HUES6 (cell line): ENCODE results near the gene IQCE.

Source experiments
- H3K27ac ChIP-seq: 2 replicates; pipeline ENCODE4 v1.7.0; 2013; ENCODE audit warnings: low read depth, mild to moderate bottlenecking, low read length, inconsistent platforms
- H3K27me3 ChIP-seq: 2 replicates; pipeline ENCODE4 v1.6.1; 2013; ENCODE audit warnings: low read length; ENCODE audit not compliant: control insufficient read depth, insufficient read depth
- H3K36me3 ChIP-seq: 2 replicates; pipeline ENCODE4 v1.6.1; 2013; ENCODE audit warnings: low read length; ENCODE audit not compliant: control insufficient read depth, insufficient read depth
- H3K4me1 ChIP-seq: 2 replicates; pipeline ENCODE4 v1.6.1; 2013; ENCODE audit warnings: low read length; ENCODE audit not compliant: control insufficient read depth, insufficient read depth
- H3K4me3 ChIP-seq: 2 replicates; pipeline ENCODE4 v1.5.1; 2013; ENCODE audit warnings: low read depth, low read length
- H3K9ac ChIP-seq: one replicate; pipeline ENCODE4 v1.6.1; 2013; ENCODE audit warnings: mild to moderate bottlenecking, low read length
- H3K9me3 ChIP-seq: 2 replicates; pipeline ENCODE4 v1.6.1; 2013; ENCODE audit warnings: low read depth, low read length; ENCODE audit not compliant: control insufficient read depth, insufficient read depth

The IQCE gene

DNA sequence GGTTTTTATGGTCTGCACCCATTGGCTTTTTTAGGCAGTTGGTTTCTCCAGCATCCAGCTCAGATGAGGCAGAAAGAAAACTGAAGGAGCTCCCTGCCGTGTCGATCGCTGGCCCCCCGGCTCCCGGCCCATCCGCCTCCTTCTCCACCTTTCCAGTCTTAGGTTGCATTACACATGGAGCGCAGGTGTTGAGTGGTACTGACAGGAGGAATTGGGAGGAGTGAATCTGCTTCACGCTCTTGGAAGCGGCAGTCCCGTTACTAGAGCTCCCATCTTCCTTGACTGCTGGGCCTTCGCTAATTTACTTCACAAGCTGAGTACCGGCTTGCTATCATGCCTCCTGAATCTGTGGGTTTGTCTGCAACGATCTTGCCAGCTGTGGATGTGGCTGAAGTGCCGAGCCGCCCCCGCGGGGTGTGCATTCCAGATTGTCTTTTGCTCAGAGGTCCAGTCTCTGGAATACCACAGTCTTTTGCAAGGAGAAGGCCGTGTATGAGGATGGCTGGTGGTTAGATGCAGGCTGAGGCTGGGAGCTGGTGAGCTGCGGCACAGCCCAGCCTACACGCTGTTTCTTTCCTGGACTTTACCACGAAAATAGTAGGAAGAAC is 17.1 kb downstream of the IQCE start:
- Histone ChIP-seq H3K36me3 (no peaks in the 10 kb centered on the region), H3K4me1 (no peaks in the 10 kb centered on the region), H3K27ac (no peak overlapping the region), H3K9me3 (no peaks in the 10 kb centered on the region), H3K9ac (no peak overlapping the region), H3K4me3 (no peak overlapping the region), H3K27me3 (no peaks in the 10 kb centered on the region)

DNA sequence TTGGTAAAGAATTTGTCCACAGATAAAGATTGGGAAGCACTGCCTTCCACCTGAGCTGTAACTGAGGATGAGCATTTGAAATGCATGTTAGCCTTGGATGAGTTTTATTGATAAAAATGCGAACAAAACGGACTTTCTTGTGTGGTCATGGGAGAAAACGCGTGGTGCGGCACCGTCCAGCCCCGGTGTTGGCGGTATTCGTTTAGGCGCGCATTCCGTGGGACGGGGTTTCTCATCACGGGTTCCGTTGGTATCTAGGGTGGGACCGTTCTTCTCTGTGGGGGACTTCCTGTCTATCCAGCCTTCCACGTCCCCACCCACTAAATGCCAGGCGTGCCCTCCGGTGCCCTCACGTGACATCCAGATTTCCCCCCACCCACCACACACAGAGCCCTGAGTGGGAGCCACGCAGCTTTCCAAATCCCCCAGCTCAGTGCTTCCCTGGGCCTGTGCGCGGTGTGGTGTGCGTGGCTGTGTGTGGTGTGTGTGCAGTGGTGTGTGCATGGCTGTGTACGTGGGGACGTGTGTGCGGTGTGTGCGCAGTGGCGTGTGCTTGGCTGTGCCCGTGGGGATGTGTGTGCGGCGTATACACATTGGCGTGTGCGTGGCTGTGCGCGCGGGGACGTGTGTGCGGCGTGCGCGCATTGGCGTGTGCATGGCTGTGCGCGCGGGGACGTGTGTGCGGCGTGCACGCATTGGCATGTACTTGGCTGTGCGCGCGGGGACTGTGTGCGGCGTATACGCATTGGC is 18.1 kb downstream of the IQCE start:
- Histone ChIP-seq H3K36me3 (no peaks in the 10 kb centered on the region), H3K9me3 (no peaks in the 10 kb centered on the region), H3K9ac (no peak overlapping the region), H3K4me3 (no peak overlapping the region), H3K27ac (no peak overlapping the region), H3K4me1 (no peaks in the 10 kb centered on the region), H3K27me3 (no peaks in the 10 kb centered on the region)

DNA sequence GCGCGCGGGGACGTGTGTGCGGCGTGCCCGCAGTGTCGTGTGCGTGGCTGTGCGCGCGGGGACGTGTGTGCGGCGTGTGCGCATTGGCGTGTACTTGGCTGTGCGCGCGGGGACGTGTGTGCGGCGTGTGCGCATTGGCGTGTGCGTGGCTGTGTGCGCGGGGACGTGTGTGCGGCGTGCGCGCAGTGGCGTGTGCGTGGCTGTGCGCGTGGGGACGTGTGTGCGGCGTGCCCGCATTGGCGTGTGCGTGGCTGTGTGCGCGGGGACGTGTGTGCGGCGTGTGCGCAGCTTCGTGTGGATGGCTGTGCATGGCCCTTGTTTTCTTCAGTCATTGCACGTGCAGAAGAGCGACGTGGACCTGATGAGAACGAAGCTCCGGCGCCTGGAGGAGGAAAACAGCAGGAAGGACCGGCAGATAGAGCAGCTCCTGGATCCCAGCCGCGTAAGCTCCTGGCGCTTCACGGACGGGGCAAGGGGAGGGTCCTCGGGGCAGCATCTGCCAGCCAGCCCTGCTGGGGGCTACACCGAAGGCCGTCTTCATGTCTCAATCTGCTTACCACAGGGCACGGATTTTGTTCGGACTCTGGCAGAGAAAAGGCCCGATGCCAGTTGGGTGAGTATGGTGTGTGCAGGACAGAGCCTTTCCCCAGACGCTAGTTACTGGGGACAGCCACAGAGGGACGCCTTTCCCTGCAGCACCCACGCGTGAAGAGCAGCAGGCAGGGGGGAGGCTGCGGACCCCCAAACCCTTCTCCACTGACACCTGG is 19.3 kb downstream of the IQCE start:
- H3K9me3 ChIP-seq, result no peaks in the 10 kb centered on the region
- H3K9ac ChIP-seq, result no peak overlapping the region
- H3K4me3 ChIP-seq, result no peak overlapping the region
- no peaks in the 10 kb centered on the region for H3K4me1 ChIP-seq
- no peak overlapping the region for H3K27ac ChIP-seq
- H3K36me3 ChIP-seq, result no peaks in the 10 kb centered on the region
- no peaks in the 10 kb centered on the region for H3K27me3 ChIP-seq

- Histone ChIP-seq H3K4me3 (no peak overlapping the region), H3K4me1 (no peaks in the 10 kb centered on the region), H3K27ac (no peak overlapping the region), H3K36me3 (peaks cover 10% of the 10 kb centered on the region), H3K9me3 (no peaks in the 10 kb centered on the region), H3K9ac (no peak overlapping the region), H3K27me3 (no peaks in the 10 kb centered on the region)
These were observed 21.9 kb downstream of the IQCE start for GRCh38 chr7:2580636-2581035.

GRCh38 chr7:2582006-2582735 is 23.4 kb downstream of the IQCE start:
- no peaks in the 10 kb centered on the region for H3K4me1 ChIP-seq
- H3K27ac ChIP-seq, result no peak overlapping the region
- no peaks in the 10 kb centered on the region for H3K27me3 ChIP-seq
- H3K4me3 ChIP-seq, result no peak overlapping the region
- H3K9ac ChIP-seq, result no peak overlapping the region
- H3K36me3 ChIP-seq, result peaks cover 10% of the 10 kb centered on the region
- H3K9me3 ChIP-seq, result no peaks in the 10 kb centered on the region

GRCh38 chr7:2583798-2584580 is 25.2 kb downstream of the IQCE start:
- Histone ChIP-seq H3K9me3 (no peaks in the 10 kb centered on the region), H3K27me3 (no peaks in the 10 kb centered on the region), H3K27ac (no peak overlapping the region), H3K9ac (no peak overlapping the region), H3K4me1 (no peaks in the 10 kb centered on the region), H3K4me3 (no peak overlapping the region), H3K36me3 (peaks cover 10% of the 10 kb centered on the region)

DNA sequence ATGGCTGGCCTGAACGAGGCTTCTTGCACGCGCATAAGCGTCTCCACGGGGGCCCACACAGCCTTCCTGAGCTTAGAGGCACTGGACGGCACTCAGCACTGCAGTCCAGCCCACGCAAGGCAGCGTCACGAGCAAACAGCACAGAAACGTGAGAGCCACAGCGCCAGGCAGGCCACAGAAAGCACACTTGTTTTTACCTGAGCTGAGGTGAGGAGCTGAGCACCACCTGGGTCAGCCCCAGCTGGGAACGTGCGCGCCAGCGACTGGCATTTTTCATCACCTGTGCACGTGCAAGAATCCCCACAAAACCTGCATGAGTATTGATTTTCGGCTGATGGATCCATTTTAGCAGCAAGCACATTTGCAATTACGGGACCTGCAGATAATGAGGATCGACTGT is 26.7 kb downstream of the IQCE start:
- H3K4me1 ChIP-seq, result no peaks in the 10 kb centered on the region
- peaks cover 10% of the 10 kb centered on the region for H3K36me3 ChIP-seq
- no peaks in the 10 kb centered on the region for H3K9me3 ChIP-seq
- no peaks in the 10 kb centered on the region for H3K27me3 ChIP-seq
- no peak overlapping the region for H3K27ac ChIP-seq
- H3K9ac ChIP-seq, result no peak overlapping the region
- no peak overlapping the region for H3K4me3 ChIP-seq

DNA sequence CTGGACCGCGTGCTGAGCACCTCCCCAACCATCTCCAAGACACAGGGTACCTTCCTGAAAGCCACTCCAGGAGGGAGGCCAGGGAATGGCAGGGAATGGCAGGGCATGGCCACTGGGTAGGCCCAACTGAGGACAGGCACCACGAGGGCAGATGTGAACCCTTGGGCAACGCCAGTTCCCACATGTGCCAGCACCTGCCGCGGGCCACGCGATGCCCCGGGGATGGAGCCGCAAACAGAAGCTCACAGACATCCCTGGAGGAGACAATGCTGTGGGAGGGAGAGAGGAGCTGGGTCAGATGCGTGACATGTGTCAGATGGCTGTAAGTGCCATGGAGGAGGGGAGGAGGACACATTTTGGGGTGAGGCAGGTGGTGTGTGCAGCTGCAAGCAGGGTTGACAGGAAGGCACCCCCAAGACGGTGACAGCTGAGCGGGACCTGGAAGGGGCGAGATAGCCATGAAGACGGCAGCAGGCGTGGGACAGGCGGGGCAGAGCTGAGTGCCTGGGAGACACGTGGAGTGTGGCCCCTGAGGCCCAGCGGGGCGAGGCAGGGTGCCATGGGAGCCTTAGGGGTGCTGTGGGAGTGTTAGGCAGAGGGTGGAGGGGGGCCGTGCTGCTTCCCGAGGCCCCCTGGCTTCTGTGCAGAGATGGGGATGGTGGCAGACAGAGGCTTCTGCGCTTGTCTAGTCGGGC is 27.7 kb downstream of the IQCE start:
- H3K4me1 ChIP-seq, result no peaks in the 10 kb centered on the region
- H3K9ac ChIP-seq, result no peak overlapping the region
- H3K27me3 ChIP-seq, result no peaks in the 10 kb centered on the region
- H3K4me3 ChIP-seq, result no peak overlapping the region
- no peaks in the 10 kb centered on the region for H3K9me3 ChIP-seq
- H3K27ac ChIP-seq, result no peak overlapping the region
- peaks cover 10% of the 10 kb centered on the region for H3K36me3 ChIP-seq

DNA sequence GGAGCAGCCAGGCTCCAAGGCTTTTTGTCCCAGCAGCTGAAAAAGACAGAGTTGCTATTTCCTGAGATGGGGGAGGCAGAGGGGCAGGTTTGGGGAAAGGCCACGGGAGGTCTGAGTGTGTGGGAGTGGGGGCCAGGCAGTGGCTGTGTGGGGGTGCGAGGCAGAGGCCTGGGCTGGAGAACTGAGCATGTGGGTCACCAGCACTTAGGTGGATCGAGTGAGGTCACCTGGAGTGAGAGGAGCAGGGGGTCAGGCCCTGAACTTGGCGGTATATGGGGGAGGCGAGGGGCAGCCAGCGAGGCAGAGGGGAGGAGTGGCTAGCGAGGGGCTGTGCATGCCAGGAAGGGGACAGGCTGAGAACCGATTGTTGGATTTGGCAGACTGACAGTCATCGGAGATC is 28.4 kb downstream of the IQCE start:
- H3K4me1 ChIP-seq, result no peaks in the 10 kb centered on the region
- H3K4me3 ChIP-seq, result no peak overlapping the region
- no peak overlapping the region for H3K27ac ChIP-seq
- peaks cover 10% of the 10 kb centered on the region for H3K36me3 ChIP-seq
- H3K9me3 ChIP-seq, result no peaks in the 10 kb centered on the region
- no peaks in the 10 kb centered on the region for H3K27me3 ChIP-seq
- no peak overlapping the region for H3K9ac ChIP-seq

DNA sequence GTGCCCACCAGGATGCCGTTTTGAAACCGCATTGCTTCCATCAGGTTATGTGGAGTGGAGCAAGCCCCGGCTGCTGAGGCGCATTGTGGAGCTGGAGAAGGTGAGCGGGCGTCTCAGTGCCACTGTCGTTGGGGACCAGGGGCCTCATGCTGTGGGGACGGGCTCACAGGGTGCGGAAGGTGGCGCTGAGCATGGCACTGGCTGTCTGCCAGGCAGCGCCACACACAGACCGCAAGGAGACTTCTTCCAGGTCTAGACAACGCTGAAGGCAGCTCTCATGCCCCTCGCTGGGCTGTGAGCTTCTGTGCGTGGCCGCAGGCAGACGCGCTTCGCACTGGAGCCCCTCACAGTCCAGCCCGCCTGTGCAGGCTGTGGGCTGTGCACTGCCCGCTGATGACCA is 29.0 kb downstream of the IQCE start:
- no peaks in the 10 kb centered on the region for H3K27me3 ChIP-seq
- H3K36me3 ChIP-seq, result peaks cover 12% of the 10 kb centered on the region

More for the DNA sequence above, 29.0 kb downstream of the IQCE start:
- H3K4me3 ChIP-seq, result no peak overlapping the region
- no peaks in the 10 kb centered on the region for H3K9me3 ChIP-seq
- no peak overlapping the region for H3K9ac ChIP-seq
- no peaks in the 10 kb centered on the region for H3K4me1 ChIP-seq
- no peak overlapping the region for H3K27ac ChIP-seq
